Osteocyte (in vitro differentiated cells): ENCODE measurements around the gene VSIG10L2. TPM values are rescaled to one million over a fixed set of nuclear protein-coding genes. Genes with fewer than 3 reads are reported as not detected.

Experiments used
- DNase-seq: peaks from one replicate; pipeline ENCODE4 v3.0.0; 2021; ENCODE audit warnings: mixed read lengths; ENCODE audit not compliant: unreplicated experiment; ENCODE audit errors: extremely low spot score
- H3K27ac Mint-ChIP-seq: one replicate; pipeline ENCODE4 v1.8.0; 2021; ENCODE audit warnings: mild to moderate bottlenecking, mixed read lengths; ENCODE audit not compliant: unreplicated experiment
- H3K27me3 Mint-ChIP-seq: one replicate; pipeline ENCODE4 v1.8.0; 2021; ENCODE audit warnings: mixed read lengths; ENCODE audit not compliant: unreplicated experiment
- H3K36me3 Mint-ChIP-seq: one replicate; pipeline ENCODE4 v1.8.0; 2021; ENCODE audit warnings: mixed read lengths; ENCODE audit not compliant: unreplicated experiment
- H3K4me1 Mint-ChIP-seq: one replicate; pipeline ENCODE4 v1.8.0; 2021; ENCODE audit warnings: mixed read lengths; ENCODE audit not compliant: unreplicated experiment
- H3K4me3 Mint-ChIP-seq: one replicate; pipeline ENCODE4 v1.8.0; 2021; ENCODE audit warnings: mild to moderate bottlenecking, moderate library complexity, mixed read lengths; ENCODE audit not compliant: unreplicated experiment
- H3K9me3 Mint-ChIP-seq: one replicate; pipeline ENCODE4 v1.8.0; 2021; ENCODE audit warnings: mixed read lengths; ENCODE audit not compliant: unreplicated experiment
- total RNA-seq: library from RNA; stranded (reverse); gene quantifications from 2 replicates; pipeline ENCODE4 v1.2.1, GENCODE V29; 2021
- TF ChIP-seq, protein P1 (sequence below): fragments of 200-600 bp; sonication (generic); IDR thresholded peaks from 2 replicates; pipeline ENCODE4 v1.5.0; 2021; ENCODE audit warnings: antibody characterized with exemption, mild to moderate bottlenecking, moderate library complexity

VSIG10L2 gene
- total RNA-seq, 1 donor from 2014 or later: not detected

DNA sequence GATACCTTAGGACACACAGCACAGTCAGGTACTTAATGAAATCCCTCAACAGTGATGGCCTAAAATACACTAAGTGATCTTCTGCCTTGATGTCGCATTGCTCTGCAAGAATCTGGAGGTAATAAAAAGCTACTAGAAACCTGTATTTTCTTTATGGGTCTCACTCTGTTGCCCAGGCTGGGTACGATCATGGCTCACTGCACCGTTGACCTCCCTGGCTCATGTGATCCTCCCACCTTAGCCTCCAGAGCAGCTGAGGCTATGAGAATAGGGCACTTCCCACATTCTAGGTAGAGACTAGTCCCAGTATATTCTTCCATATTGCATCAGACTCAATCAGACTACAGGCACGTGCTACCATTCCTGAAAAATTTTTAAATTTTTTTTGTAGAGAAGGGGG lies 21.7 kb downstream of the VSIG10L2 start:
- Mint-ChIP-seq H3K27me3 (no peaks in the 10 kb centered on the region), H3K4me1 (peaks cover 12% of the 10 kb centered on the region)

GRCh38 chr11:125968354-125968753 lies 22.5 kb downstream of the VSIG10L2 start:
- Mint-ChIP-seq H3K36me3 (peaks cover 9% of the 10 kb centered on the region), H3K27me3 (no peaks in the 10 kb centered on the region), H3K4me1 (peaks cover 12% of the 10 kb centered on the region), H3K4me3 (no peak overlapping the region), H3K27ac (no peak overlapping the region), H3K9me3 (peaks cover 5% of the 10 kb centered on the region)
- DNase-seq: no peak
- TF ChIP-seq, protein P1, sequence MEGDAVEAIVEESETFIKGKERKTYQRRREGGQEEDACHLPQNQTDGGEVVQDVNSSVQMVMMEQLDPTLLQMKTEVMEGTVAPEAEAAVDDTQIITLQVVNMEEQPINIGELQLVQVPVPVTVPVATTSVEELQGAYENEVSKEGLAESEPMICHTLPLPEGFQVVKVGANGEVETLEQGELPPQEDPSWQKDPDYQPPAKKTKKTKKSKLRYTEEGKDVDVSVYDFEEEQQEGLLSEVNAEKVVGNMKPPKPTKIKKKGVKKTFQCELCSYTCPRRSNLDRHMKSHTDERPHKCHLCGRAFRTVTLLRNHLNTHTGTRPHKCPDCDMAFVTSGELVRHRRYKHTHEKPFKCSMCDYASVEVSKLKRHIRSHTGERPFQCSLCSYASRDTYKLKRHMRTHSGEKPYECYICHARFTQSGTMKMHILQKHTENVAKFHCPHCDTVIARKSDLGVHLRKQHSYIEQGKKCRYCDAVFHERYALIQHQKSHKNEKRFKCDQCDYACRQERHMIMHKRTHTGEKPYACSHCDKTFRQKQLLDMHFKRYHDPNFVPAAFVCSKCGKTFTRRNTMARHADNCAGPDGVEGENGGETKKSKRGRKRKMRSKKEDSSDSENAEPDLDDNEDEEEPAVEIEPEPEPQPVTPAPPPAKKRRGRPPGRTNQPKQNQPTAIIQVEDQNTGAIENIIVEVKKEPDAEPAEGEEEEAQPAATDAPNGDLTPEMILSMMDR: no peak

More for the DNA sequence above, 21.7 kb downstream of the VSIG10L2 start:
- H3K4me3 Mint-ChIP-seq: no peak overlapping the region
- TF ChIP-seq, protein P1: no peak
- DNase-seq: no peak
- H3K9me3 Mint-ChIP-seq: peaks cover 14% of the 10 kb centered on the region
- H3K36me3 Mint-ChIP-seq: peaks cover 13% of the 10 kb centered on the region
- no peak overlapping the region for H3K27ac Mint-ChIP-seq

GRCh38 chr11:125971618-125972017 lies 25.8 kb downstream of the VSIG10L2 start:
- no peaks in the 10 kb centered on the region for H3K9me3 Mint-ChIP-seq
- no peak overlapping the region for H3K27ac Mint-ChIP-seq
- DNase-seq: no peak
- H3K4me3 Mint-ChIP-seq: no peak overlapping the region
- peaks cover 10% of the 10 kb centered on the region for H3K36me3 Mint-ChIP-seq
- H3K27me3 Mint-ChIP-seq: no peaks in the 10 kb centered on the region
- peaks cover 9% of the 10 kb centered on the region for H3K4me1 Mint-ChIP-seq
- TF ChIP-seq, protein P1: no peak

GRCh38 chr11:125974284-125974683 lies 28.4 kb downstream of the VSIG10L2 start:
- peaks cover 19% of the 10 kb centered on the region for H3K36me3 Mint-ChIP-seq
- no peak overlapping the region for H3K4me3 Mint-ChIP-seq
- no peak for DNase-seq
- TF ChIP-seq, protein P1: no peak
- H3K9me3 Mint-ChIP-seq: no peaks in the 10 kb centered on the region
- H3K27ac Mint-ChIP-seq: no peak overlapping the region
- no peaks in the 10 kb centered on the region for H3K27me3 Mint-ChIP-seq
- peaks cover 12% of the 10 kb centered on the region for H3K4me1 Mint-ChIP-seq

GRCh38 chr11:125975634-125976033 lies 29.8 kb downstream of the VSIG10L2 start:
- Mint-ChIP-seq H3K4me1 (peaks cover 17% of the 10 kb centered on the region), H3K4me3 (no peak overlapping the region), H3K9me3 (no peaks in the 10 kb centered on the region), H3K27ac (no peak overlapping the region), H3K36me3 (peaks cover 15% of the 10 kb centered on the region), H3K27me3 (no peaks in the 10 kb centered on the region)
- TF ChIP-seq, protein P1: no peak
- DNase-seq: no peak
